Measurements from ENCODE around the gene MSANTD1. TPM values are rescaled to one million over a fixed set of nuclear protein-coding genes. Genes with fewer than 3 reads are reported as not detected.

The MSANTD1 gene
- total and polyA plus RNA-seq, 10 of the 15 experiments (the other 5 are each of a cell fraction or from before 2014, with no cell fraction given), result 0.07 to 0.87 (median 0.22) TPM; not detected in 2

GRCh38 chr4:3219761-3220475, 29.0 kb upstream of the MSANTD1 start:
- no peaks in the 10 kb centered on the region for H3K27me3 ChIP-seq (replicated peaks in 1 of 2; ENCODE audit: control insufficient read depth in 2 of 2, insufficient read depth in 2 of 2, low read length in 1 of 2)
- in situ Hi-C loops (cut with MboI) (no loop called here), intact Hi-C loops (cut with micrococcal nuclease; ENCODE audit: unreplicated experiment) (no loop called here)
- 67% methylated on average over 9 of the region's 9 CpGs for WGBS (ENCODE audit: insufficient coverage, insufficient replicate concordance, low lambda C conversion rate, missing lambda C conversion rate)
- no peak overlapping the region for H3K27ac ChIP-seq (ENCODE audit: control insufficient read depth, insufficient read depth)
- no TSS peak for BruUV-seq (replicated peaks)
- no peak overlapping the region for H3K4me3 ChIP-seq
- ATAC-seq, result no peak
- ChIA-PET POLR2A (no interaction called here), CTCF (no interaction called here), RAD21 (ENCODE audit: unreplicated experiment) (no interaction called here), SMC1A (ENCODE audit: uncharacterized antibody, unreplicated experiment) (no interaction called here)
- no peaks in the 10 kb centered on the region for H4K20me1 ChIP-seq (ENCODE audit: control insufficient read depth, insufficient read depth)
- DNase-seq (ENCODE audit: low read depth, low spot score), result no peak
- no peak overlapping the region for H3K9ac ChIP-seq (ENCODE audit: control insufficient read depth, insufficient read depth, low read length)
- no peaks in the 10 kb centered on the region for H3K79me2 ChIP-seq (ENCODE audit: control insufficient read depth, insufficient read depth, low read length)
- peaks cover 34 to 63% of the 10 kb centered on the region in 2 experiments for H3K36me3 ChIP-seq (ENCODE audit: control insufficient read depth in 2 of 2, insufficient read depth in 2 of 2, low read length in 1 of 2)
- no peaks in the 10 kb centered on the region for H3K9me3 ChIP-seq (replicated peaks; ENCODE audit: control insufficient read depth, insufficient read depth, low read length)
- no peak for FAIRE-seq
- no peak overlapping the region for H2AFZ ChIP-seq (ENCODE audit: control insufficient read depth, low read depth, low read length)
- H3K4me1 ChIP-seq (ENCODE audit: control insufficient read depth, insufficient read depth, low read length), result no peaks in the 10 kb centered on the region
- no peak for TF ChIP-seq GATAD2B (conservative IDR thresholded peaks at IDR 0.05; ENCODE audit: low read depth)
- TF ChIP-seq IRF4 (IDR thresholded peaks at IDR 0.05; ENCODE audit: low read depth, low read length), result no peak
- TF ChIP-seq ATF3 (IDR thresholded peaks at IDR 0.05; ENCODE audit: borderline replicate concordance, extremely low read depth, low read depth, low read length), result no peak
- TF ChIP-seq ZNF217 (IDR thresholded peaks at IDR 0.05), result no peak
- TF ChIP-seq ZNF622 (IDR thresholded peaks at IDR 0.05), result no peak
- no peak for TF ChIP-seq POLR2AphosphoS2 (IDR thresholded peaks at IDR 0.05; ENCODE audit: low read depth, low read length)
- TF ChIP-seq CBFB (IDR thresholded peaks at IDR 0.05; ENCODE audit: low read depth), result no peak
- no peak for TF ChIP-seq EGR1 (IDR thresholded peaks at IDR 0.05; ENCODE audit: borderline replicate concordance in 1 of 2, low read depth in 2 of 2, low read length in 2 of 2)
- no peak for TF ChIP-seq ZBTB33 (IDR thresholded peaks at IDR 0.05)
- no peak overlapping the region for H3K4me2 ChIP-seq (ENCODE audit: control insufficient read depth, insufficient read depth)
